SH-SY5Y (cell line): Measurements from ENCODE around the gene KHDC1.

ENCODE experiments used
- GATA2 ChIP-seq: IDR thresholded peaks from 2 replicates; pipeline ENCODE4 v1.6.1; 2011; ENCODE audit warnings: mild to moderate bottlenecking, low read depth, low read length
- GATA3 ChIP-seq: IDR thresholded peaks from 2 replicates; pipeline ENCODE4 v1.6.1; 2011; ENCODE audit warnings: low read depth, mild to moderate bottlenecking, low read length, moderate library complexity

The KHDC1 gene

GRCh38 chr6:73262671-73263569 is at the start of gene KHDC1:
KHDC1 (minus strand) TSS chr6:73263196; CDS start chr6:73242517, 20,679 bp downstream.
- no peak for TF ChIP-seq GATA2
- TF ChIP-seq GATA3 = no peak

DNA sequence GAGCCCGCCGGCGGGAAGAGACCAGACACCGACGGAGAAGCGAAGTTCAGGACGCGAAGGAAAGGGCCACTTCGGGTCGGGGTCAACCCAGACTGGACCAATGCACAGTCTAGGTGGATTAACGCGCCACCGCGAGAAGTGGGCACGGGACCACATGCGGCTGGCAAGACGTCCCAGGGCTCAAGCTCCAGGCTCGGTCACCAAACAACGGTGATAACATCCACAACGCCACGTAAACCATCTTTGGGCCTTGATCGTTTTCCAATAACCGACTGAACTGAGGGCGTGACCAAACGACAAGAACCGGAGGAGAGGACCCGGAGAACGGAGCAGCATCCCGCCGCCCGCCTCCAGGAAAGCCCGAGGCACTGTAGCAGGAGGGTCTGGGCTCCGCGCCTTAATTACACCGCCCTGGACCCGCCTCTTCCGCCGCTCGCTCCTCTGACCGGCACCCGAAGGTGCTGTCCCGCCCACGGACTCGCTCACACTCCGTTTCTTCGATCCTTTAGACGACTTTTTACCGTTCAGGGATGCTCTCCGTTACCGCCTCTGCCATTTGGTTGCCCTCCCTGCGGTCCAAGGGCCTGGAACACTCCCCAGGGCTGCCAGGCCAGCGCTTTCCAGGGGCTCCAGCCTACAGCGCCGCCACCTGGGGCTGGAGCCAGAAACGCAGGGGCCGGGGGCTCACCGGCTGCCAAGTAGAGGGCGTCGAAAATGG is 46.9 kb upstream of the KHDC1 start:
- TF ChIP-seq GATA2 (no peak), GATA3 (no peak)

DNA sequence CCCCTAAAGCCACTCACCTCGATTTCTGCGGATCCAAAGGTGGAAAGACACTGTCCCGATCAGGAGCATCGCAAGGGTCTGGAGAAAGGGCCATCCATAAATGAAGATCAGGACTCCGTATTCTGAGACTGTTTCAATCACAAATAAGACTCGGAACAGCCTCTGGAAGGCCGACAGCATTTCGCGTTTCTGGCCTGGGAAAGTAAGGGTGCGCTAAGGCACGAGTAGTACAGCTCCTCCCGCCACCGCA is 46.5 kb upstream of the KHDC1 start:
- TF ChIP-seq GATA3 (no peak), GATA2 (no peak)

GRCh38 chr6:73308712-73309534 is 45.9 kb upstream of the KHDC1 start:
- TF ChIP-seq GATA2 = no peak
- no peak for TF ChIP-seq GATA3

DNA sequence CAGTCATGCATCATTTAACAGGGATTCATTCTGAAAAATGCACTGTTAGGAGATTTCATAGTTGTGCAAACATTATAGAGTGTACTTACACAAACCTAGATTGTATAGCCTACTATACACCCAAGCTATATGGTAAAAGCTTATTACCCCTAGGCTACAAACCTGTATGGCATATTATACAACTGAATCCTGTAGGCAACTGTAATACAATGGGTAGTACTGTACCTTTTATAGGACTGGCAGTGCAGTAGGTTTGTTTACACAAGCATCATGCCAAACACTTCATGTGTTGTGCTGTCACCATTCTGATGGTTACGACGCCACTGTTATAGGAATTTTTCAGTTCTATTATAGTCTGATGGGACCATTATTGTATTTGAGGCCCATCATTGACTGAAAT is 39.3 kb upstream of the KHDC1 start:
- TF ChIP-seq GATA2 (no peak), GATA3 (no peak)

DNA sequence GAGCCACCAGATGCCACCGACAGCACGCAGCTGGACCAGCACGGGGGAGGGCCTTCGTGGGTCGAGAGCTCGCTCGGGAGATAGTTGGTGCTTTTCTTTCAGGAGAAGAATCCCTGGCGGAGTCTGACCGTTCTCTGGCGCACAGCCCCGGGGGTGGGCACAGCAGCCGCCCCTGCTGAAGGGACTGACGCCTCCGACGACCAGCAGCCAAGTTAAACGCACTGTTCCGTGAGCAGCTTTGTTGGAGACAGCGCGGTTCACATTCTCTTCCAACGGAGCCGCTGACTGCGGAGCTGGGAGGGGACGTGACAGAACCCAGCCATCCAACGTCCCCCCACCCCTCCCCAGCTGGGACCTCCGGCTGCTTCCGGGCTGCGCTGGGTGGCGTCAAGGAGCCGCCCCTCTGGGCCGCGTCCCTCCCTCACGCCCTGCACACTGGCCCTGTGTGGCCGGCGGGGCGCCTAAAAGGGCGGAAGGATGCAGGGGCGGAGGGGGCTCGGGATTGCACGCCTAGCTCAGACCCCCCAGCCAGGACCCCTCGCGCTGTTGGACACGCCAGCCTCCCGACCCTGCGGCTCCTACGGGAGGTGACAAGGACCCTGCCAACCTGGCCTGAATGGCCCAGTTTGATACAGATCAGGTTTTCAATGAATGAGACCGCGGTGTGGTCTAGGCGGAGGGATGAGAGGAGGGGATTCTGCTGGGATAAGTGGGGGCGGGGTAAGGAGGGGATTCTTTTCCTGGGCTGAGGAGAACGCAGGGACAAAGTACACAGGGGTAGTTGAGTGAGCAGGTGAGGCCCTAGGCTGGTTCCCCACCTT is 36.4 kb upstream of the KHDC1 start:
- TF ChIP-seq GATA3 = no peak
- TF ChIP-seq GATA2 = no peak

GRCh38 chr6:73293331-73293730 is 30.3 kb upstream of the KHDC1 start:
- TF ChIP-seq GATA2 = no peak
- TF ChIP-seq GATA3 = no peak

- no peak for TF ChIP-seq GATA3
- TF ChIP-seq GATA2 = no peak
Observed at GRCh38 chr6:73290435-73290834, 27.4 kb upstream of the KHDC1 start.

DNA sequence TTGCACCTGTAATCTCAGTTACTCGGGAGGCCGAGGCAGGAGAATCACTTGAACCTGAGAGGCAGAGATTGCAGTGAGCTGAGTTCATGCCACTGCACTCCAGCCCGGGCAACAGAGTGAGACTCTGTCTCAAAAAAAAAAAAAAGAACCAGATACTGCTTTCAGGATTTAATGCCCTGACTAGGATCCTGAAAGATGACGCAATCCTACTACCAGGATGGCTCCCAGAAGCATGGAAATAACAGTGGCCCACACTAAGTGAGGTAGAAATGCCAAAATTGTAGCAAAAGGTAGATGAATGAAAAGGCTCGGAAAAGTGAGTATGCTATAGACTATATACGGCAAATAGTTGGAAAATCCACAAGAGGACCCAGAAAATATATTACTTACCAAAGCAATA is 23.8 kb upstream of the KHDC1 start:
- TF ChIP-seq GATA2 (no peak), GATA3 (no peak)

DNA sequence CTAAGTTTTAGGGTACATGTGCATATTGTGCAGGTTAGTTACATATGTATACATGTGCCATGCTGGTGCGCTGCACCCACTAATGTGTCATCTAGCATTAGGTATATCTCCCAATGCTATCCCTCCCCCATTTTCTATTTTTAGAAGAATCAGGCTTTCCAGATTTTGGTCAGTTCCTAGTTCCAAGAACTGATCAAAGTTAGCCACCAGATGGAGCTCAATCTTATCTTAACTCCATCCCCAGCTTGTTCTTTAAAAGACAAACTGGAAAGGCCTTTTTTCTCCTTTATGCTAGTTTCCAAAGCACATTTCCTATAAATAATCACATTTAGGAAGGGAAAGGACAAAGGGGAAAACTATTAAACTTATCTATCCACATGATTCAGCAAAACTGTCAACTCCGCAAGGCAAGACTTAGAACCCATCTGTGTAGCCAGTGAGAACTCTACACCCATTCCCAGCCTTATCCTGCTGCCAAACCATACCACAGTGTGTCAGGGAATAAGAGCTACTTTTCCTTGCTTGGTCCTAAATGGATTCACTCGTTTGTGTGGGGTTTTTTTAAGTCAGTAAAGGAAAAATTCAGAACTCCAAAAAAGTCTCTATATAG is 22.8 kb upstream of the KHDC1 start:
- TF ChIP-seq GATA2 = no peak
- TF ChIP-seq GATA3 = no peak

- TF ChIP-seq GATA3 (no peak), GATA2 (no peak)
Observed at GRCh38 chr6:73282871-73283270, 19.9 kb upstream of the KHDC1 start.

DNA sequence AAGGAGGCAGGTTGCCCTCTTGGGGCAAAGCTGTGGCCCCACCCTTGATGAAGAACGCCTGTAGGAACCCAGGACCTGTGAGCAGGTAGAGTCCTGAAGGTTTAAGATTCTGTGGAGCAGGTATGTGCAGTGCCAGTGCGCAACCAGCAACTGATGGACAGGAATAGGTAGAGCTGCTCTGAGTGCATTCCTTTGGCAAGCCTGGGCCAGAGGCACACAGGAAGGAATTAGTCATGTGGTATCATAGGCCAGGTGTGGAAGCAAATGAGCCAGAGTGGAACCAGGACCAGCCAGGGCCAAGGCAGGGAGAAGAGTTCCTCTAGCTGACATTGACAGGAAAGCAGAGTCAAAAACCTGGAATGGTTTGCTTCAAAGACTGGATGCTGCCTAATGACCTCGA is 1.4 kb upstream of the KHDC1 start:
- TF ChIP-seq GATA2 = no peak
- TF ChIP-seq GATA3 = no peak

DNA sequence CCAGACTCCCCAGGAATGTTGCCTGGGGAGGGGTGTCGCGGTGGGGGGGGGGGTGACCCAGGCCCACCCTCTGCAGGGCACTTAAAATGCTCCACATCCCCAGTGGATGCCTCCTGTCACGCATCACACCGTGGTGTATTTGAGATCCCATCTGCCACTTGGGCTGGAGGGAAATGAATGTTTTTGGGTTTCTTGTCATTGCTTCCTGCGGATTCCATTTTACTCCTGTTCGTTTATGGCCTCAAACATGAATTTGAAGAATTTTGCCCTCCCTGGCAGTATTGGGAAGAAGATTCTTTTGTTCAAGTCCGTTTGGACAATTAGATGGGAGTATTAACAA is 544 bp upstream of the KHDC1 start:
- TF ChIP-seq GATA3 = no peak
- TF ChIP-seq GATA2 = no peak
